Stimulated activated CD8-positive, alpha-beta memory T cell treated with anti-CD3 and anti-CD28 coated beads, Interleukin-2, amount 100 ng/mL, for 1 hour (primary cell): ENCODE measurements around the gene DKKL1.

Source experiments
- DNase-seq, 2 donors: peaks; one replicate each; pipeline ENCODE4 v3.0.0-alpha.2; 2020; ENCODE audit warnings: low read depth in 2 of 2

DKKL1 gene

GRCh38 chr19:49422407-49423070 lies 58.9 kb downstream of the DKKL1 start:
- DNase-seq: no peak

DNA sequence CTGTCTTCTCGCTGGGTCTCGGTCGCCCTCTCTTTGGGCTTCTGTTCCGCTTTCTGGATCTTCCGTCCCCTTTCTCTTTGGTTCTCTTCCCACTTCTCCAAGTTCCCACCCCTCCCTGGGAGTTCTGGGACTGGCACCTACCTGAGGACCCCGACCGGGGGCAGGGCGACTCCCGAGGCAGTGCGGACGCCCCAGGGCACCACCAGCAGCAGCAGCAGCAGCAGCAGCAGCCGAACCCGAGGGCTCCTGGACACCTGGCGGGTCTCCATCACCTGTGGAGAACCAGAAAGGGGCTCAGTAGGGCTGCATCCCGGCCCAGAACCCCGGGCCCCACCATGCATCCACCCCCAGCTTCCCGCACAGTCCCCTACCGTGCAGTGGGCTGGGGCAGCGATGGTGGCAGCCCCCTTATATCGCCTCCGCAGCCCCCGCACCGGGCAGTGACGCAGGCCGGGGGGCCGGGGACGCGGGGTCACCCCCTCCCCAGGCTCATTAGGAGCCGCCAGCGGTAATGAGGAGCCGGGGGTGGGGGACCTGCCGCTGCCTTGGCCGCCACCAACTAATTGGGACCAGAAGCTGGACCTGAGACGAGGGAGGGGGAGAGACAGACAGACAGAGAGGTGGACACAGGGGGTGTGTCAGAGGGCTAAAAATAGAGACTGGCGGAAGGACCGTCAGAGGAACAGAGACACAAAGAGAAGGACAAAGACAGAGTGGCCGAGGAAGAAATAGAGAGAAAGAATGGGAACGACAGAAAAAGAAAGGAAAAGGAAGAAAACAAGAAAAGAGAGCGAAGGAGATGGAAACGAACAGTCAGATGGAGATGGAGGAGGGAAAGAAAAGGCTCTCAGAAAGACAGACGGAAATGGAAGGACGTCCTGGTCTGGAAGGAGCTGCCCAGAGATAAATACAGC lies 59.7 kb downstream of the DKKL1 start, which contains the start of gene PTH2:
Gene PTH2 (minus strand): TSS at position 371 of the 914 bp plus-strand sequence. CDS start 102 bp downstream, at position 269.
- DNase-seq: no peak

- no peak for DNase-seq
Observed at GRCh38 chr19:49423985-49424303, 60.3 kb downstream of the DKKL1 start.
